NOMO-1 treated with DMSO at 0.1 percent for 48 hours (cell line): ENCODE measurements around the gene XAGE3.
"Not testable (repeated sequence)": the region's sequence is repeated elsewhere in the genome, so short reads cannot be mapped to it uniquely, and the experiment has no call there.

Experiments used
- DNase-seq: peaks from one replicate; lab custom pipeline; 2025; ENCODE audit not compliant: unreplicated experiment; lab: John Stamatoyannopoulos, UW

The XAGE3 gene, protein sequence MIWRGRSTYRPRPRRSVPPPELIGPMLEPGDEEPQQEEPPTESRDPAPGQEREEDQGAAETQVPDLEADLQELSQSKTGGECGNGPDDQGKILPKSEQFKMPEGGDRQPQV

GRCh38 chrX:52867610-52868348 lies at the start of gene XAGE3:
Gene XAGE3 (minus strand): TSS chrX:52868083. CDS start chrX:52867133, 950 bp downstream.
- no peak for DNase-seq

DNA sequence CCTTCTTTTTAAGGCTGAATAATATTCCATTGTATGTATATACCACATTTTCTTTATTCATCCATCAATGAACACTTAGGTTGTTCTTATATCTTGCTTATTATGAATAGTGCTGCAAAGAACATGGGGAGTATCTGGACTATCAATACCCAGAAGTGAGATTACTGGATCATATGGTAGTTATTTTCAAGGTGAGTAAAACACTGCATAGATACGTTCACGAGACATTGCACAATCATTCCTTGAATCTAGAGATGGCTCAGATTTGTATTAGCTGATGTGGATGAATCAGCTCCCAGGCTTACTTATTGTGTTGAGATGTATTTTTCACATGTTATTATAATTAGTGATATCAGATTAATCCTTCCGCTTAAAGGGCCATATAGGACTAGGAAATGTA lies 46.8 kb upstream of the XAGE3 start:
- DNase-seq = not testable (repeated sequence)

DNA sequence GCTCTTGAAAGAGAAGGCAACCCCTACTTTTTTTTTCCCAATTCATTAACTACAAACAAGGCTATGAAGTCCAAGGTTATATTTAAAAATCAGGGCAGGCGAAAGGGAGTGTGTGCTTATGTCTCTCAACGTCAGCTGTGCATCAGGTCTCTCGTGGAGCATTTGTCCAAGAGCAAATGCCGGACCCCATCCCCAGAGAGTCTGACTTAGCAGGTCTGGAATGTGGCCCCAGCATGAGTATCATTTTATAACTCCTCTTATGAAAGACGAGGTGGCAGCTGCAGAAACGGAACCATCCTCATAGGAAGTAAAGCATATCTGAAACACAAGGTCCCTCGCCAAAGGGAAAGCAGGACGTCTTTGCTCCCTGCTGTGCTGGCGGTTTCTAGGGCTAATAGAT lies 45.8 kb upstream of the XAGE3 start:
- DNase-seq = not testable (repeated sequence)

DNA sequence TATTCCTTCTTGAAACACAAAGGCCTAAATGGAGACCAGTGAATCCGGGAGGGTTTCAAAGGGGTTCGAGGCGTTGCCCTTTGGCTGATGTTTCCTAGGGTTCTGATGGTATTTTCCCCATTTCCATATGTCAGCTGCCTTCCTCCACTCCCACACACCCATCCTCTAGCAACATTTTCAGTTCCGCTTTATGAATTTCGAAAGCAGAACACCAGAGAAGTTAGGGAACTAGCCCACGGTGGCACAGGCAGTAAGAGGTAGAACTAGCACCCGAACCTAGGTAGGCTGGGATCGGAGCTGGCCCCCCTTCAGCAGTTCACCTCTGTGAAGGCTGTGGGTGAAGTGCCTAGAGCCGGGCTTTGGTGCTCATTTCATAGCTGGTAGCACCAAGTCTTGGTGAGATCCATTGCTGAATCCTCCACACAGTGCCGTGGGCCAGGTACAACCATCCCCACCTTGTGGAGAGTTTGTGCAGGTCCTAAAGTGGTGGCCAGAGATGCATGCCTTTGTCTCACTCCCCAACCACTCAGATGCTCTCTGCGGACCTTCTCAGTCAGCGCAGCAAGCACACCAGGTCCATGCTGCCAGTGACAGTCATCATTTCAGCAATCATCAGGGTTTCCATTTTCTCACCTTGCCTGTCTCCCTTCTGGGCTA lies 41.6 kb upstream of the XAGE3 start:
- DNase-seq = not testable (repeated sequence)

GRCh38 chrX:52907900-52908299 lies 40.0 kb upstream of the XAGE3 start:
- not testable (repeated sequence) for DNase-seq

DNA sequence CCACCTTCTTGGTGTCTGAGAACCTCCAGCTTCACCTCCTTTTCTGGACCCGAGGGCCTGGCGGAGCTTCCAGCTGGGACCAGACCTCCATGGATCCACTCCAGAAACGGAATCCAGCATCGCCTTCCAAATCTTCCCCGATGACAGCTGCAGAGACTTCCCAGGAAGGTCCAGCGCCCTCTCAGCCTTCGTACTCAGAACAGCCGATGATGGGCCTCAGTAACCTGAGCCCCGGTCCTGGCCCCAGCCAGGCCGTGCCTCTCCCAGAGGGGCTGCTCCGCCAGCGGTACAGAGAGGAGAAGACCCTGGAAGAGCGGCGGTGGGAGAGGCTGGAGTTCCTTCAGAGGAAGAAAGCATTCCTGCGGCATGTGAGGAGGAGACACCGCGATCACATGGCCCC lies 39.3 kb upstream of the XAGE3 start:
- DNase-seq = not testable (repeated sequence)

DNA sequence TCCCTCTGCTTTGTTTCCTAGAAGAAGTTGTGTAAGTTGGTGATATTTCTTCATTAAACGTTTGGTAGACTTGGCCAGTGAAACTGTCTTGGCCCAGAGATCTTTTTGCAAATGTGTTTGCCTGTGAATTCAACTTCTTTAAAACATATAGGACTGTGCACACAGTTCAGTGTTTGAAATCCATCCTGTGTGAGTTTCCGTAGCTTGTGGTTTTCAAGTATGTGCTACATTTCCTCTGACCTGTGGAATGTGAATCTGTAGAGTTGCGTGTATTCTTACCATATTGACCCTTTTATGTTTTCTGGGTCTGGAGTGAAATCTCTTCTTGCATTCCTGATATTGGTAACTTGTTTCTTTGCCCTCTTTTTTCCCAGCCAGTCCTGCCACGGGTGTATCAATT lies 38.2 kb upstream of the XAGE3 start:
- DNase-seq = not testable (repeated sequence)

- DNase-seq = not testable (repeated sequence)
These were observed 37.6 kb upstream of the XAGE3 start for GRCh38 chrX:52905531-52905930.

GRCh38 chrX:52896855-52897709 lies 29.2 kb upstream of the XAGE3 start, which contains the start of gene FAM156B:
Gene FAM156B (plus strand): TSS chrX:52897330. CDS start chrX:52907226, 9,896 bp downstream.
- not testable (repeated sequence) for DNase-seq

- DNase-seq = not testable (repeated sequence)
These were observed 28.6 kb upstream of the XAGE3 start for GRCh38 chrX:52896438-52896837.

- not testable (repeated sequence) for DNase-seq
These were observed 20.2 kb upstream of the XAGE3 start for GRCh38 chrX:52888090-52888489.

- not testable (repeated sequence) for DNase-seq
These were observed 19.6 kb upstream of the XAGE3 start for GRCh38 chrX:52887459-52887858.

GRCh38 chrX:52876386-52876785 lies 8.5 kb upstream of the XAGE3 start:
- not testable (repeated sequence) for DNase-seq

- DNase-seq = not testable (repeated sequence)
These were observed 7.6 kb upstream of the XAGE3 start for GRCh38 chrX:52875436-52875835.

DNA sequence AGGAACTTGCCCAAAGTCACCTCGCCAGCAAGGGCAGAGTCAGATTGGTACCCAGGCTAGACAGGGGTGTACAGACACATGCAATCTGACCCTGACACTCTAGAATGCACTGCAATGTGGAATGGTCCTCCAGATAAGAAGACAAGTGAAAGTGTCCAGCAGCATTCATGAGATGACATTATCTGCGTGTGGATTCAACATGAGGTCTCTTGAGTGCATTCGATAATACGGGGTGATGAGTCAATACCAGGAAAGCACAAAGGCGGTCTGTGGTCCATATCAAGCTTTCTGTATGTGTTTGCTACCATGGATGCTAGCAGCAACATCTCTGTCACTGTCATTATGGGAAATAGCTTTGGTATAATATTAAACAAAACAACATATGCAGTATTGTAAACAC lies 6.8 kb upstream of the XAGE3 start:
- DNase-seq = no peak

- not testable (repeated sequence) for DNase-seq
These were observed 5.9 kb upstream of the XAGE3 start for GRCh38 chrX:52873825-52874224.

GRCh38 chrX:52870046-52870445 lies 2.2 kb upstream of the XAGE3 start:
- no peak for DNase-seq

GRCh38 chrX:52865343-52865998 lies 2.4 kb downstream of the XAGE3 start:
- DNase-seq = no peak

- DNase-seq = not testable (repeated sequence)
These were observed 10.8 kb downstream of the XAGE3 start for GRCh38 chrX:52856991-52857525.

DNA sequence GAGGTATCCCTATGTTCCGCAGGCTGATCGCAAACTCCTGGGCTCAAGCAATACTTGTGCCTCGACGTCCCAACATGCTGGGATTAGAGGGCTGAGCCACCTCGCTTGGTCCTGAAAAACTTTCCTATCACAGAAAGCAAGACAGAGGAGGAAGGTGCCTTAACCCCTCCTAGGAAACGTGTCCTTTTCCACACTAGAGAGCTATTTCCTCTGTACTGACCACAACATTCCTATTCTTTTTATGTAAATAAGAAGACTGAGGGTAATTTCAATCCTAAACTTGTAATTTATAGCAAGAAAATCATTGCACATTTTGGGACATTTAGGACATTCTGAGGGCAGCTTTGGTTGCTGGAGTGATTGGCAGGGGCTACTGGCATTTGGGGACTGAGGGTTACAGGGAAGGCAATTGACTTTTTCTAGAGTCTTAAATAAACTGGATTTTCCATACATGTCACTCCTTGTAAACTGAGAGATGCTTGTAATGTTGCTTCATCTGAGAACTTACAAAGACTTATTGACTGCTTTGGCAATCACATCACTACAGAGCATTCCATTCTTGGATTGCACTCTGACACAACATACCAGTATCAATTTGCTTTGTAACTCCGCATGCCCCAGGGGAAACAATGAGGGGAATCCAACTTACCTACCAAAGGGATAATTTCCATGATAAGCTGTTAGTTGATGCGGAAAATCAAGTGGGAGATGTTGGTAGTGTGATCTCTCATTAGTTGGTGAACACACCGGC lies 15.6 kb downstream of the XAGE3 start:
- DNase-seq = no peak
